Measurements from ENCODE around the gene HAUS8. TPM values are rescaled to one million over a fixed set of nuclear protein-coding genes. Genes with fewer than 3 reads are reported as not detected.
"Not testable (repeated sequence)": the region's sequence is repeated elsewhere in the genome, so short reads cannot be mapped to it uniquely, and the experiment has no call there.

The HAUS8 gene, protein sequence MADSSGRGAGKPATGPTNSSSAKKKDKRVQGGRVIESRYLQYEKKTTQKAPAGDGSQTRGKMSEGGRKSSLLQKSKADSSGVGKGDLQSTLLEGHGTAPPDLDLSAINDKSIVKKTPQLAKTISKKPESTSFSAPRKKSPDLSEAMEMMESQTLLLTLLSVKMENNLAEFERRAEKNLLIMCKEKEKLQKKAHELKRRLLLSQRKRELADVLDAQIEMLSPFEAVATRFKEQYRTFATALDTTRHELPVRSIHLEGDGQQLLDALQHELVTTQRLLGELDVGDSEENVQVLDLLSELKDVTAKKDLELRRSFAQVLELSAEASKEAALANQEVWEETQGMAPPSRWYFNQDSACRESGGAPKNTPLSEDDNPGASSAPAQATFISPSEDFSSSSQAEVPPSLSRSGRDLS
- total RNA-seq (2014; rRNA removed; shearing (Covaris generic)) = 8.9 and 16.1 TPM in 2 replicates

DNA sequence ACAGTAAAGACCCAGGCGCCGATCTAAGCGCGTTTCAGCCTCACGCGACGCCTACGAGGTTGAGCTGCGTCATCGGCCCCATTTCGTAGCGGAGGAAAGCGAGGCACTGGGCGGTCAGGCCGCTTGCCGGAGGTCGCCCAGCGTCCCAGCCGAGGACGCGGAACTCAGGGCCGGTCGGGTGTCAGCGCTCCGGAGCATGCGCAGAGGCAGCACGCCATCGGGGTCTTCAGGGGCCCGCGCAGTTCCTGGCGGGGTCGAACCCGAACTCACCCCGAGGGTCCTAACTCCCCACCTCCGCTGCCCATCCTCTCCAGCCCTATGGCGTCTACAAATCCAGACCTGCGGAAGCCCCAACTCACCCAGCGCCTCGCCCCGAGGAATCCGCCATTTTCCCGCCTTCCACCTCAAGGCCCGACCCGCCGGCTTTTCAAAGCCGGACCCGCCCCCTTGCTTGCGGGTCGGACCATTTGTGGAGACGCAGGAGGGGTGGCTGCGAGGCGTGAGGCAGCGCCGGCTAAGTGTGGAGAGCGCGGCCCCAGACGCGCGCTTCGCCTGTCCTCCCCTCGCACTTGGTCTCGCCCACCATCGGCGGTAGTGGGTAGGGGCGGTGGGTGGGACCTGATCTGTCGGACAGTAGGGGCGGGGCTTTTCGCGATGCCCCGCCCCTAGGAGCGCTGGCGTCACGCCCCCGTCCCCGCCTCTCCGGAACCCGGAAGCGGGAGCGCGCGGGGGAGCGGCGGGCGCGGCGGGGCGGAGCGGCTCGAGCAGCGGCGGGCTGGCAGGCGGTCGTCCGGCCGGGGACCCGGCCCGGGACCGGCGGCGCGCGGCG is at the start of gene HAUS8, which contains the start of gene MYO9B:
HAUS8 (minus strand) TSS at position 418 of the 829 bp plus-strand sequence; CDS start at position 388, 30 bp downstream.
MYO9B (plus strand) TSS at position 743 of the 829 bp plus-strand sequence. CDS start 25,941 bp downstream, outside the sequence.
- peak; percentile 99 for DNase-seq (ENCODE audit: low spot score)
- in situ Hi-C loops (cut with HindIII; ENCODE audit: low sequenced_read_pairs) = no loop called here

DNA sequence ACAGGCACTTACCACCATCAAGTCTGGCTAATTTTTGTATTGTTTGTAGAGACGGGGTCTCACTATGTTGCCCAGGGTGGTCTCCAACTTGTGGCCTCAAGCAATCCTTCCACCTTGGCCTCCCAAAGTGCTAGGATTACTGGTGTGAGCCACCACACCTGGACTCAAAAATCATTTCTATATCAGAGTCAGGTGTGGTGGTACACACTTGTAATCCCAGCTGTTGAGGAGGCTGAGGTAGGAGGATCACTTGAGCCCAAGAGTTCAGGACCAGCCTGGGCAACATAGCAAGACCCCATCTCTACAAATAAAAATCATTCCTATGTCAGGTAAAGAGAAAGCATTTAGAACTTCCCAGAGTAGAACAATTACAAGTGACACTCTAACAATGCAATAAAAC is 48.8 kb upstream of the HAUS8 start:
- in situ Hi-C loops (cut with HindIII; ENCODE audit: low sequenced_read_pairs) = no loop called here
- no peak for DNase-seq (ENCODE audit: low spot score)

GRCh38 chr19:17123041-17123440 is 47.8 kb upstream of the HAUS8 start:
- in situ Hi-C loops (cut with HindIII; ENCODE audit: low sequenced_read_pairs) = no loop called here
- no peak for DNase-seq (ENCODE audit: low spot score)

GRCh38 chr19:17121736-17122293 is 46.6 kb upstream of the HAUS8 start:
- in situ Hi-C loops (cut with HindIII; ENCODE audit: low sequenced_read_pairs) = no loop called here

DNA sequence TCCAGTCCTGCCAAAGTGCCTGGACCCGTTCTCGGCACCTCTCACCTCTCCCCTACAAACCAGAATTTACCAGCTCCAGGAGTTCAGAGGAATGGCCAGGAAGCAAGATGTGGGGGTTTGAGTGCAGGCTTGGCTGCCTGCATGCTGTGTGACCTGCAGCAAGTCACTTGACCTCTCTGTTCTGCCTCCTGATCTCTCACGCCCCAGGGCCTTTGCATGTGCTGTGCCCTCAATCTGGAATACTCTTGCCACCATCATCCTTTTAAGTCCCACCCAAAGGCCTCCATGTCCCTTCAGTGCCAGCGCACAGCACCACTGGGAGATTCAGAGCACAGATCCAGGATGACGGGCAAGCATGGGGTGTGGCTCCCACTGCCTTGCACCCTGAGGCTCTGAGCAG is 43.7 kb upstream of the HAUS8 start:
- no peak for DNase-seq (ENCODE audit: low spot score)
- in situ Hi-C loops (cut with HindIII; ENCODE audit: low sequenced_read_pairs) = no loop called here

More at GRCh38 chr19:17121736-17122293, 46.6 kb upstream of the HAUS8 start:
- no peak for DNase-seq (ENCODE audit: low spot score)

DNA sequence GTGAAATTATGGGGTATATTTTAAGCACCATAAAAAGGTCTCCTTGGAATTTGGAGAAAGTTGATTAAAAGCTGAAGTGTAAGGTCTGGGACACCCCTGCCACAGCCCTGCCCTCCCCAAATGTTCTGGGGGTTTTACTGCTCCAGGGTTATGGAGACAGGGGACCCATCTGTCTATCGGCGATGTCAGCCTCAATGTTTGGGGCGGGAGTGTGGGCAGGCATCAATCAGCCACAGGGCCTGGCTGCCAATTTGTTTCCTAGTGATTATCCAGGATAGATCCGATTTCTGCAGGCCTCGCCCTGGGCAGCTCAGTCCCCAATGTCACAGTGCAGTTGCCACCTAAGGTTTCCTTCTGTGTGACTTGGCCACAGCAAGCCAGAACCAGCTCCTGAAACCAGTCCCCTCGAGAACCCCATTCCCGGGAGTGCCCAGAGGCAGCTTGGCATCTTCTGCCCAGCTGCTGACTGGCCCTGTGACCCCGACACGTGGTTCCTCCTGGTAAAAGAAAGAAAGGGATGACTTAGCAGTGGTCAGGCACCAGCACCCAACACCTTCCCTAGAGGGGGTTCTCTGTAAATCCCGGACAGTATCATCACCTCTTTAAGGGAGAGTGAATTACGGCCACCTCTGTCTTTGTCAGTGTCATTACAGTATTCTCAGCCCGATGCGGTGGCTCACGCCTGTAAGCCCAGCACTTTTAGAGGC is 41.9 kb upstream of the HAUS8 start:
- no peak for DNase-seq (ENCODE audit: low spot score)
- in situ Hi-C loops (cut with HindIII; ENCODE audit: low sequenced_read_pairs) = no loop called here

GRCh38 chr19:17114414-17114831 is 39.2 kb upstream of the HAUS8 start:
- peak; percentile 53 for DNase-seq (ENCODE audit: low spot score)
- in situ Hi-C loops (cut with HindIII; ENCODE audit: low sequenced_read_pairs) = no loop called here

GRCh38 chr19:17113127-17113785 is 38.0 kb upstream of the HAUS8 start:
- no peak for DNase-seq (ENCODE audit: low spot score)

DNA sequence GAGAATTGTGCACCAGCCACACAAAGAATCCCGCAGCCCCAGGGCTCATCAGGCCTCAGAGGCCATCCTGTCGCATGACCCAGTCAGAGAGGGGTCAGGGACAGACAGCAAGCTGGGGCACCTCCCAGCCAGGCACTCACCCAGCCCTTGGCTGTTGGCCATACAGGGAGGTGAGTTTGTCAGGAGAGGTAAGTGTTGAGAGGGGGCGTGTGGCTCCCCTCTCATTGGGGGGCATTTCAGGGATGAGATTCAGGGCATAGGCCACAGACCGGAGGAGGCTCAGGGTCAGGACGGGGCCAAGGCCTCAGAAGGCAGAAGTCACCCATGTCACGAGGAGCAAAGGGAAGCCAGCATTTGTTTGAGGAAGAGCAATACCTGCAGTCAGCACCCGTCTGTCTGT is 37.4 kb upstream of the HAUS8 start:
- in situ Hi-C loops (cut with HindIII; ENCODE audit: low sequenced_read_pairs) = no loop called here
- DNase-seq (ENCODE audit: low spot score) = no peak

More at GRCh38 chr19:17113127-17113785, 38.0 kb upstream of the HAUS8 start:
- in situ Hi-C loops (cut with HindIII; ENCODE audit: low sequenced_read_pairs) = no loop called here

DNA sequence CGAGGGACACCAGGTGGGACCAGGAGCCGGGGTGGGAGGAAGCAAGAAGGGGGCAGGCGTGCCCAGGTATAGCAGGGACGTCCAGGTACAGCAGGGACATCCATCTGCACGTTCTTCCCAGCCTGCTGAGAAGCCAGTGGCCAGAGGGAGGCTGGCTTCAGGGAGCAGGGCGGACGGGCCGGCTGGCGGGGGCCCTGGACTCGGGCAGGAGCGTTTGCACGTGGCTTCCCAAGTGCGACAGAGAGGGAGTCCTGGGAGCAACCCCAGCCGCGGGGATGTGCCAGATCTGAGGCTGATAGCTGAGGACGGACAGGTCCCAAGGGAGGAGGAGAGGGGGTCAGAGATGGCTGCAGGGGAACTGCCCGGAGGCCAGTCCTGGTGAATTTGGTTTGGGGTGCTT is 37.0 kb upstream of the HAUS8 start:
- in situ Hi-C loops (cut with HindIII; ENCODE audit: low sequenced_read_pairs) = no loop called here
- DNase-seq (ENCODE audit: low spot score) = no peak

DNA sequence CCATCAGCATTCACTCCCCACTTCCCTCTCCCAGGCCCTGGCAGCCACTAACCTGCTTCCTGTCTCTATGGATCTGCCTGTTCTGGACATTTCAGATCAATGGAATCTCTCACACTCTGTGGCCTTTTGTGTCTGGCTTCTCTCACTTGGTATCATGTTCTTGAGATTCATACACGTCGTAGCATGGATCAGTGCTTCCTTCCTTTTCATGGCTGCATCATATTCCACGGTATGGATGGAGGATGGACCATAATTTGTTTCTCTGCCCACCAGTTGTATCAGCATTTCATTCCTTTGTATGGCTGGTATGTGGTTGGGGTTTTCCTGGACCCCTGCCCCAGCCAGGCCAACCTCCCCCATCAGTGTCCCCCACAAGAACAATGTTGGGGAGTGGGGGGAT is 36.5 kb upstream of the HAUS8 start:
- DNase-seq (ENCODE audit: low spot score) = no peak
- in situ Hi-C loops (cut with HindIII; ENCODE audit: low sequenced_read_pairs) = no loop called here

DNA sequence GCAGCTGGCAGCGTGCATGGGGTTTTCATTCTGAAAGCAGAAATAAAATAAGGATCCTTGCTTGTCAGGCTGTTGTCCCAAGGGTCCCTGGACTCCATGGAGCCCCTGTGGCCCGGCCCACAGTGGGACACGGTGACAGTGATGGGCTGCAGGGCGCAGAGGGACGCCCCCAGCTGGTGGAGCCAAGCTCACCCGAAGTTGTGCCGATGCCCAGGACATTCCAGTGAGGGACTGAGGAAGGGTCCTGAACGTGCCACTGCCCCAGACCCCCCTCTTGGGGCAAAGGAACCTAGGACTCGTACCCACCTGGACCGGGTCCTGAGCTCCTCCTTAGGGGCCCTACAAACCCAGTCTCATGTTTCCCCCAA is 35.3 kb upstream of the HAUS8 start:
- DNase-seq (ENCODE audit: low spot score) = no peak
- in situ Hi-C loops (cut with HindIII; ENCODE audit: low sequenced_read_pairs) = no loop called here

DNA sequence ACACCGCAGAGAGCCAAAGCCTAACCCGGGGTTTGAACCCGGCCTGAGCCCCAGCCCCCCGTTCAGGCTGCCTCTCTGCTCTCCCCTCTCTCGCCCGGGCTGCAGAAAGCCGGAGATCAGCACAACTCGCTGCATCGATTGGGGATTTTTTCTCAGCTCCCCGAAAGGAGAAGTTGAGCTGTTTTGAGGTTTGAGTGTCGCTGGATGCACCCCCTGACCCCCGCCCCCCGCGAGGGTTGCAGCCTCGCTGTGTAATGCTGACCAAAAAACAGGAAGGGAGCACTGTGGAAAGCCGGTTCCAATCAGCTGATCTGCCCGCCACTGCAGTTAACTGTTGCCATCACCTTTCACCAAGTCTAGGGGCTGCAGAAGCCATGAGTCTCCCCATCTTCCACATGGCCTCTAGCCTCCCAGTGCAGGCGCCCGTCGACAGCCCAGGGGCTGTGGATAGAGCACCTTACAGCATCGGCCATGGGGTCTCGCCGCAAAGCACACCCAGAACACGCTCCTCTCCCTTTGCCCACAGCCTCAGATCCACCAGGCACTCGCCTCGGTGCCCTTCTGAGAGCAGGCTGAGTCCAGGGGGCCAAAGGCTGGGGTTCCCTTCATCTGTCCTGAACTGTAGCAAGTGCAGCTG is 34.8 kb upstream of the HAUS8 start:
- in situ Hi-C loops (cut with HindIII; ENCODE audit: low sequenced_read_pairs) = no loop called here
- no peak for DNase-seq (ENCODE audit: low spot score)

GRCh38 chr19:17109300-17109699 is 34.0 kb upstream of the HAUS8 start:
- in situ Hi-C loops (cut with HindIII; ENCODE audit: low sequenced_read_pairs) = no loop called here
- DNase-seq (ENCODE audit: low spot score) = no peak

DNA sequence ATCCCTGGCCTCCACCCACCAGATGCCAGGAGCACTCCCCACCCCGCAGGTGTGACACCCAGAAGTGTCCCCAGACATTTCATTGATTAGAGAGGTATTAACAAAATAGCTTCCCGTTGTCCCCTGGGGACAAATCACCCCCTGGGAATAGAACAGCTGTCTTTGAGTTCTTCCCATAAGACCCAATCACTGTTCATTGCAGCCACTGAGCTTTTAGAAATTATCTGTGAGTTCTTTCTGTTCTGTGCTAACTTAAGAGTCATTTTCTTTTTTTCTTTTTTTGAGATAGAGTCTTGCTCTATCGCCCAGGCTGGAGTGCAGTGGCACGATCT is 33.2 kb upstream of the HAUS8 start:
- DNase-seq (ENCODE audit: low spot score) = no peak
- in situ Hi-C loops (cut with HindIII; ENCODE audit: low sequenced_read_pairs) = no loop called here

DNA sequence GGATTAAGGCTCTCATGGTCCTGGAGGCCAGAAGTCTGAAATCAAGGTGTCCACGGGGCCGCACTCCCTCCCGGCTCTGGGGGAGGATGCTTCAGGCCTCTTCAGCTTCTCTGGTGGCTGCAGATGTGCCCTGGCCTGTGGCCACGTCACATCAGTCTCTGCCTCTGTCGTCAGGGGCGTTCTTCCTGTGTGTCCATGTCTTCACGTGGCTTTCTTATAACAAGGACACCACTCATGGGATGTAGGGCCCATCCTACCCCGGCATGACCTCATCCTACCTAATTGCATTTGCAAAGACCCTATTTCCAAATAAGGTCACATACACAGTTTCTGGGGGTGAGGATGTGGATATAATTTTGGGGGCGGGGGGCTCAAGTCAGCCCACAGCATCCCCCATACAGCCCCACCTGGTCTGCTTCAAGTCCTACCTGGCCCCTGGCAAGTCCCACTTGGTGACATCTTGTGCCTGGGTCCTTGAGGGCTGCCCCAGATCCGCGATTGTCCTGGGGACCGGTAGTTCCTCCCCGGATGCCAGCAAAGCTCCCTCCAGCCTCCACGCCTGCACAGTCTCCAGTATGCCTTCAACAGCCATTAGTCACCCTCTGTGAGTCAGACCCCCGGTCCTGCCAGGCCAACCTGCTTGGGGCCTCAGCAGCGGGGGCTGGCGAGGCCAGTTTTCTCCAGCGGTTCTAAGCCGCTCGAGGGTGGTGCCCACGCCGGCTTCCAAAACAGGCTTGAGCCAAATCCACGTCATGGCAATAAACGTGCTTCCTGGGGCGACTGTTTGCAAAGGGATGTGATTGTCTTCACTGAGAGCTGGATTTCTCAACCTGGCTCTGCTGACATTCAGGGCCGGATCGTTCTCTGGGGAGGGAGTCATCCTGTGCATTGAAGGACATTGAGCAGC is 32.5 kb upstream of the HAUS8 start:
- peak; percentile 23 for DNase-seq (ENCODE audit: low spot score)
- in situ Hi-C loops (cut with HindIII; ENCODE audit: low sequenced_read_pairs) = no loop called here

GRCh38 chr19:17106964-17107363 is 31.7 kb upstream of the HAUS8 start:
- in situ Hi-C loops (cut with HindIII; ENCODE audit: low sequenced_read_pairs); DNase-seq (ENCODE audit: low spot score): not testable (repeated sequence)
